DOHH2 (cell line): ENCODE data around the gene GALNT18.
A peak's percentile ranks its signal among the peaks of the same experiment; 100 is the strongest.

Experiments
- H3F3A ChIP-seq: fragments of 200-600 bp; sonication (generic), shearing (Covaris generic); 2 replicates; pipeline ENCODE4 v1.6.0; 2016; ENCODE audit warnings: antibody characterized with exemption, mild to moderate bottlenecking; ENCODE audit not compliant: control insufficient read depth, insufficient read depth
- H3K27ac ChIP-seq: fragments of 200-600 bp; sonication (generic); 2 replicates; pipeline ENCODE4 v1.5.1; 2014; ENCODE audit warnings: low read depth, mild to moderate bottlenecking, low read length, moderate library complexity
- H3K27me3 ChIP-seq: fragments of 200-600 bp; sonication (generic); 2 replicates; pipeline ENCODE4 v1.6.1; 2014; ENCODE audit warnings: mild to moderate bottlenecking, low read length, mixed read lengths; ENCODE audit not compliant: control insufficient read depth
- H3K36me3 ChIP-seq: fragments of 200-600 bp; sonication (generic); 2 replicates; pipeline ENCODE4 v1.6.1; 2014; ENCODE audit warnings: mild to moderate bottlenecking, low read length, moderate library complexity, mixed read lengths; ENCODE audit not compliant: control insufficient read depth
- H3K4me1 ChIP-seq: fragments of 200-600 bp; sonication (generic); 2 replicates; pipeline ENCODE4 v1.6.1; 2014; ENCODE audit warnings: mild to moderate bottlenecking, low read length, mixed read lengths; ENCODE audit not compliant: control insufficient read depth
- H3K4me2 ChIP-seq: fragments of 200-600 bp; sonication (generic); 2 replicates; pipeline ENCODE4 v1.6.0; 2014; ENCODE audit warnings: mild to moderate bottlenecking, low read length, moderate library complexity
- H3K4me3 ChIP-seq: fragments of 200-600 bp; sonication (generic); 2 replicates; pipeline ENCODE4 v1.5.1; 2014; ENCODE audit warnings: mild to moderate bottlenecking, low read length, mixed read lengths
- H3K79me2 ChIP-seq: fragments of 200-600 bp; sonication (generic); 2 replicates; pipeline ENCODE4 v1.6.1; 2014; ENCODE audit warnings: mild to moderate bottlenecking, low read length, mixed read lengths; ENCODE audit not compliant: control insufficient read depth
- H3K9me2 ChIP-seq: fragments of 200-600 bp; sonication (generic); replicated peaks from 2 replicates; pipeline ENCODE4 v1.6.1; 2014; ENCODE audit warnings: mild to moderate bottlenecking, low read length, mixed read lengths; ENCODE audit not compliant: control insufficient read depth
- H3K9me3 ChIP-seq: fragments of 200-600 bp; sonication (generic); 2 replicates; pipeline ENCODE4 v1.6.1; 2014; ENCODE audit warnings: antibody characterized with exemption, low read length, mixed read lengths; ENCODE audit not compliant: control insufficient read depth, insufficient read depth
- H4K20me1 ChIP-seq: fragments of 200-600 bp; sonication (generic); 2 replicates; pipeline ENCODE4 v1.6.0; 2014; ENCODE audit warnings: low read depth, mild to moderate bottlenecking, antibody characterized with exemption, low read length, moderate library complexity; ENCODE audit not compliant: control insufficient read depth, insufficient read depth
- EZH2phosphoT487 ChIP-seq: fragments of 200-600 bp; sonication (generic); IDR thresholded peaks from 2 replicates; pipeline ENCODE4 v1.6.1; 2017; ENCODE audit warnings: borderline replicate concordance, mild to moderate bottlenecking, antibody characterized with exemption, low read length, moderate library complexity, mixed read lengths
- TF ChIP-seq, protein P1 (sequence below): fragments of 200-600 bp; sonication (generic); IDR thresholded peaks from one replicate; pipeline ENCODE4 v1.5.1; 2014; ENCODE audit warnings: antibody characterized with exemption, mild to moderate bottlenecking, low read depth, low read length; ENCODE audit not compliant: poor library complexity, severe bottlenecking

Gene GALNT18

DNA sequence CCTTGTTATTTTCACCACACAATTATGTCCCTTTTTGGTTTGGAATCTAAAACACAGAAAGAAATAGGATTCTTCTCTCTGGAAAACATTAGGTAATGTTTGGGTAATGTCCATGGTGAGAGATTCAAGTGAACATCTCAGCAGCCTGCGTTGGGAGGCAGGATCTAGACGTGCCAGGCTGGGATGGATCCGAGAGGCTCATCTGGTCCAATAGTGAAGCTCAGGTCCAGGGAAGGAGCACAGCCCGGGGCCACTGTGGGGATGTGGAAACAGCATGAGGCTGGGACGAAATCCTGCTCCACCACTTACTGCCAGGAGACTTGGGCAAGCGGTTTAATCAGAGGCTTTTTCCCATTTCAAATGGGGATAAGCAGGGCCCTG is 378.6 kb downstream of the GALNT18 start:
- Histone ChIP-seq H3K36me3 (no peaks in the 10 kb centered on the region), H3K4me1 (peaks cover 44% of the 10 kb centered on the region), H3K79me2 (no peaks in the 10 kb centered on the region), H4K20me1 (no peaks in the 10 kb centered on the region), H3F3A (peaks cover 16% of the 10 kb centered on the region), H3K4me2 (peak overlapping the region; percentile 70), H3K9me2 (no peaks in the 10 kb centered on the region), H3K27me3 (no peaks in the 10 kb centered on the region), H3K9me3 (peaks cover 3% of the 10 kb centered on the region; the same call in 1 of the 2 replicates), H3K27ac (no peak overlapping the region), H3K4me3 (no peak overlapping the region)
- TF ChIP-seq, protein P1, sequence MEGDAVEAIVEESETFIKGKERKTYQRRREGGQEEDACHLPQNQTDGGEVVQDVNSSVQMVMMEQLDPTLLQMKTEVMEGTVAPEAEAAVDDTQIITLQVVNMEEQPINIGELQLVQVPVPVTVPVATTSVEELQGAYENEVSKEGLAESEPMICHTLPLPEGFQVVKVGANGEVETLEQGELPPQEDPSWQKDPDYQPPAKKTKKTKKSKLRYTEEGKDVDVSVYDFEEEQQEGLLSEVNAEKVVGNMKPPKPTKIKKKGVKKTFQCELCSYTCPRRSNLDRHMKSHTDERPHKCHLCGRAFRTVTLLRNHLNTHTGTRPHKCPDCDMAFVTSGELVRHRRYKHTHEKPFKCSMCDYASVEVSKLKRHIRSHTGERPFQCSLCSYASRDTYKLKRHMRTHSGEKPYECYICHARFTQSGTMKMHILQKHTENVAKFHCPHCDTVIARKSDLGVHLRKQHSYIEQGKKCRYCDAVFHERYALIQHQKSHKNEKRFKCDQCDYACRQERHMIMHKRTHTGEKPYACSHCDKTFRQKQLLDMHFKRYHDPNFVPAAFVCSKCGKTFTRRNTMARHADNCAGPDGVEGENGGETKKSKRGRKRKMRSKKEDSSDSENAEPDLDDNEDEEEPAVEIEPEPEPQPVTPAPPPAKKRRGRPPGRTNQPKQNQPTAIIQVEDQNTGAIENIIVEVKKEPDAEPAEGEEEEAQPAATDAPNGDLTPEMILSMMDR = no peak
- TF ChIP-seq EZH2phosphoT487 = no peak

DNA sequence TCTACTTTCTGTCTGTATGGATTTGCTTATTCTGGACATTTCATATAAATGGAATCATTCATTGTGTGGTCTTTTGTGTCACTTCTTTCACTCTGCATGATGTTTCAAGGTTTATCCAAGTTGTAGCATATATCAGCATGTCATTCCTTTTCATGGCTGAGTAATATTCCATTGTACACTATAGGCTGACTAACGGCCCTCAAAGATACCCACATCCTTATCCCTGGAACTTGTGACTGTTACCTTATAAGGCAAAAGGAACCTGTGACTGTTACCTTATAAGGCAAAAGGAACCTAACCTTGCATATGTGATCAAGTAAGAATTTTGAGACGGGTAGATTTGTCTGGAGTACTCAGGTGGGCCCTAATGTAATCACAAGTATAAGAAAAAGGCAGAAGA is 380.5 kb downstream of the GALNT18 start:
- no peaks in the 10 kb centered on the region for H3K79me2 ChIP-seq
- no peaks in the 10 kb centered on the region for H3K9me2 ChIP-seq
- peaks cover 3% of the 10 kb centered on the region; the same call in 1 of the 2 replicates for H3K9me3 ChIP-seq
- H3K36me3 ChIP-seq = no peaks in the 10 kb centered on the region
- TF ChIP-seq, protein P1 = no peak
- no peak for TF ChIP-seq EZH2phosphoT487
- H3K4me2 ChIP-seq = no peak overlapping the region
- H3K27ac ChIP-seq = no peak overlapping the region
- H4K20me1 ChIP-seq = no peaks in the 10 kb centered on the region
- no peak overlapping the region for H3K4me3 ChIP-seq
- peaks cover 16% of the 10 kb centered on the region for H3F3A ChIP-seq
- H3K27me3 ChIP-seq = no peaks in the 10 kb centered on the region
- peaks cover 38% of the 10 kb centered on the region for H3K4me1 ChIP-seq

DNA sequence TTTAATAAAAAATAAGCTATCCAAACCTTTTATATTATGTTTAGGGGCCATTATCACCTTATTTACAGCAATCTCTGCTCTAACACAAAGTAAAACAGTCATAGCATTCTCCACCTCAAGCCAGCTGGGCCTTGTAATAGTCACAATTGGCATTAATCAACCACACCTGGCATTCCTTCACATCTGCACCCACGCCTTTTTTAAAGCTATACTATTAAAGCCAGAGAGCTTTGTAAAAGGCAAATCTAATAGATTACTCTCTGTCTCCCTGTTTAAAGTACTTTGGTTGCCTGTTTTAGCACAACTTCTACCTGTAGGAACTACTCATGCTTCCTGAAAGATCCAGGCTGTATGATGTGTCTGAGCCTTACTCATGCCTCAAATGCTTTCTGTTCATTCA is 381.8 kb downstream of the GALNT18 start:
- H3K9me2 ChIP-seq = no peaks in the 10 kb centered on the region
- H3K27ac ChIP-seq = no peak overlapping the region
- H3K4me1 ChIP-seq = peaks cover 34% of the 10 kb centered on the region
- H3F3A ChIP-seq = peaks cover 7% of the 10 kb centered on the region
- H3K4me3 ChIP-seq = no peak overlapping the region
- H3K36me3 ChIP-seq = no peaks in the 10 kb centered on the region
- no peaks in the 10 kb centered on the region for H3K27me3 ChIP-seq
- no peaks in the 10 kb centered on the region for H4K20me1 ChIP-seq
- no peaks in the 10 kb centered on the region for H3K79me2 ChIP-seq
- TF ChIP-seq EZH2phosphoT487 = no peak
- TF ChIP-seq, protein P1 = no peak
- H3K4me2 ChIP-seq = no peak overlapping the region
- peaks cover 3% of the 10 kb centered on the region; the same call in 1 of the 2 replicates for H3K9me3 ChIP-seq
